Small intestine (tissue), 7 donors: ENCODE results near the gene GABARAP. TPM values are rescaled to one million over a fixed set of nuclear protein-coding genes. Genes with fewer than 3 reads are reported as not detected.

Experiments
- DNase-seq, 2 donors: peaks; one replicate each; pipeline versions ENCODE4 v3.0.0 to v3.0.0-alpha.2; 2013
- FAIRE-seq: peaks from 2 replicates; lab custom pipeline; 2012; peaks lifted over from hg19 to GRCh38; lab: Jason Lieb, UNC
- H3K27ac ChIP-seq, 3 donors: one replicate each; pipeline ENCODE4 v1.5.1; 2013; ENCODE audit warnings: low read length in 2 of 3, mild to moderate bottlenecking in 2 of 3, control low read depth in 1 of 3, inconsistent platforms in 1 of 3, low read depth in 1 of 3, moderate library complexity in 1 of 3
- H3K27me3 ChIP-seq, 3 donors: one replicate each; pipeline ENCODE4 v1.6.1; 2013; ENCODE audit warnings: low read length in 3 of 3, inconsistent platforms in 1 of 3; ENCODE audit not compliant: control insufficient read depth in 3 of 3, insufficient read depth in 3 of 3
- H3K36me3 ChIP-seq, 3 donors: one replicate each; pipeline ENCODE4 v1.6.1; 2013; ENCODE audit warnings: low read length in 3 of 3, inconsistent platforms in 1 of 3, low read depth in 1 of 3, mild to moderate bottlenecking in 1 of 3, moderate library complexity in 1 of 3; ENCODE audit not compliant: control insufficient read depth in 3 of 3, insufficient read depth in 2 of 3
- H3K4me1 ChIP-seq, 3 donors: one replicate each; pipeline ENCODE4 v1.6.1; 2013; ENCODE audit warnings: low read length in 2 of 3, inconsistent platforms in 1 of 3, low read depth in 1 of 3, mild to moderate bottlenecking in 1 of 3, moderate library complexity in 1 of 3; ENCODE audit not compliant: control insufficient read depth in 3 of 3, insufficient read depth in 2 of 3
- H3K4me3 ChIP-seq, 3 donors: one replicate each; pipeline ENCODE4 v1.5.1; 2013; ENCODE audit warnings: low read length in 3 of 3, control low read depth in 1 of 3, inconsistent platforms in 1 of 3, low read depth in 1 of 3, mild to moderate bottlenecking in 1 of 3, moderate library complexity in 1 of 3
- H3K9me3 ChIP-seq, 2 donors: one replicate each; pipeline ENCODE4 v1.6.1; 2013; ENCODE audit warnings: low read depth in 1 of 2, low read length in 1 of 2; ENCODE audit not compliant: control insufficient read depth in 2 of 2, insufficient read depth in 1 of 2
- WGBS, 3 donors: extraction: QIAGEN DNeasy Blood & Tissue Kit; methylation state at CpG; one replicate each; pipeline ENCODE4 v1.1.7; 2013; 5-methylcytosine and 5-hydroxymethylcytosine counted together
- polyA plus RNA-seq, 4 donors: library from polyadenylated mRNA; stranded (reverse) in 3 of 4; unstranded in 1 of 4; fragments of 200-250 nt in 3 of 4; fragments of 120-200 nt in 1 of 4; gene quantifications; one replicate each; pipeline versions ENCODE4 v1.2.1 to v1.2.3, GENCODE V29; 2013
- donor health status: healthy with polysubstance abuse.
- donor health status: control.
- donor health status: control.
- donor health status: Bipolar disorder and iron deficiency.
- donor health status: healthy.

GABARAP gene
- polyA plus RNA-seq, 4 donors = 541 to 1,100 (median 797) TPM

GRCh38 chr17:7215136-7215638, 27.1 kb downstream of the GABARAP start:
- DNase-seq (no peak), FAIRE-seq (no peak)
- H3K36me3 ChIP-seq = no peaks in the 10 kb centered on the region
- H3K27ac ChIP-seq = peak overlapping the region in 2 of 3 donors; percentile 35 to 69
- peaks cover 0 to 31% (median 7%) of the 10 kb centered on the region in 3 donors for H3K4me1 ChIP-seq
- peaks cover 0 to 49% (median 0%) of the 10 kb centered on the region in 3 donors for H3K27me3 ChIP-seq
- H3K9me3 ChIP-seq = no peaks in the 10 kb centered on the region
- WGBS, 3 donors = 25 to 36% (median 31%) methylated on average over 9 of the region's 9 CpGs
- peak overlapping the region in 1 of 3 donors; percentile 35 for H3K4me3 ChIP-seq

- no peak for FAIRE-seq
- peak overlapping the region in 2 of 3 donors; percentile 35 to 69 for H3K27ac ChIP-seq
- peaks cover 0 to 30% (median 7%) of the 10 kb centered on the region in 3 donors for H3K4me1 ChIP-seq
Observed at GRCh38 chr17:7214300-7215135, 27.7 kb downstream of the GABARAP start.

GRCh38 chr17:7213895-7214299, 28.4 kb downstream of the GABARAP start:
- peak overlapping the region in 2 of 3 donors; percentile 22 to 69 for H3K27ac ChIP-seq
- H3K4me1 ChIP-seq = peaks cover 0 to 24% (median 7%) of the 10 kb centered on the region in 3 donors
- peaks cover 0 to 60% (median 0%) of the 10 kb centered on the region in 3 donors for H3K27me3 ChIP-seq
- WGBS, 3 donors = 2% methylated on average over 15 of the region's 15 CpGs
- peak overlapping the region in 2 of 3 donors; percentile 31 to 35 for H3K4me3 ChIP-seq
- FAIRE-seq = no peak
- H3K36me3 ChIP-seq = no peaks in the 10 kb centered on the region
- H3K9me3 ChIP-seq = no peaks in the 10 kb centered on the region
- DNase-seq = peak; percentile 76 to 87

More at GRCh38 chr17:7214300-7215135, 27.7 kb downstream of the GABARAP start:
- peak; percentile 95 to 96 for DNase-seq
- H3K36me3 ChIP-seq = no peaks in the 10 kb centered on the region
- peaks cover 0 to 54% (median 0%) of the 10 kb centered on the region in 3 donors for H3K27me3 ChIP-seq
- peak overlapping the region; percentile 8 to 35 (median 31) for H3K4me3 ChIP-seq
- no peaks in the 10 kb centered on the region for H3K9me3 ChIP-seq
- WGBS, 3 donors = 0 to 1% (median 0%) methylated on average over 42 to 45 of the region's 45 CpGs

GRCh38 chr17:7211491-7212273, 30.6 kb downstream of the GABARAP start:
- 30 to 39% (median 30%) methylated on average over 23 to 37 of the region's 37 CpGs for WGBS, 3 donors
- Histone ChIP-seq H3K4me3 (no peak overlapping the region), H3K36me3 (no peaks in the 10 kb centered on the region), H3K27me3 (peaks cover 0 to 67% (median 0%) of the 10 kb centered on the region in 3 donors), H3K27ac (no peak overlapping the region), H3K9me3 (no peaks in the 10 kb centered on the region), H3K4me1 (peaks cover 0 to 14% (median 4%) of the 10 kb centered on the region in 3 donors)
- DNase-seq = no peak
- no peak for FAIRE-seq

- Histone ChIP-seq H3K36me3 (peaks cover 0 to under 1% (median 0%) of the 10 kb centered on the region in 3 donors), H3K27ac (no peak overlapping the region), H3K27me3 (peaks cover 0 to 66% (median 0%) of the 10 kb centered on the region in 3 donors), H3K9me3 (no peaks in the 10 kb centered on the region), H3K4me3 (no peak overlapping the region), H3K4me1 (peaks cover 0 to 15% (median 3%) of the 10 kb centered on the region in 3 donors)
- no peak for FAIRE-seq
- no peak for DNase-seq
- 80 to 85% (median 82%) methylated on average over 9 of the region's 9 CpGs for WGBS, 3 donors
Observed at GRCh38 chr17:7208754-7209460, 33.3 kb downstream of the GABARAP start.

GRCh38 chr17:7208027-7208571, 34.1 kb downstream of the GABARAP start:
- peaks cover 0 to 60% (median 0%) of the 10 kb centered on the region in 3 donors for H3K27me3 ChIP-seq
- no peak for DNase-seq
- H3K4me3 ChIP-seq = no peak overlapping the region
- no peak overlapping the region for H3K27ac ChIP-seq
- H3K9me3 ChIP-seq = no peaks in the 10 kb centered on the region
- peaks cover 0 to 12% (median 0%) of the 10 kb centered on the region in 3 donors for H3K4me1 ChIP-seq
- FAIRE-seq = no peak
- 59 to 64% (median 60%) methylated on average over 16 to 21 of the region's 21 CpGs for WGBS, 3 donors
- H3K36me3 ChIP-seq = peaks cover 0 to 8% (median 0%) of the 10 kb centered on the region in 3 donors

- no peak for FAIRE-seq
- H3K27ac ChIP-seq = no peak overlapping the region
- 79 to 93% (median 88%) methylated on average over 19 to 24 of the region's 24 CpGs for WGBS, 3 donors
Observed at GRCh38 chr17:7207120-7208001, 34.9 kb downstream of the GABARAP start.

More at GRCh38 chr17:7207120-7208001, 34.9 kb downstream of the GABARAP start:
- peaks cover 0 to 56% (median 0%) of the 10 kb centered on the region in 3 donors for H3K27me3 ChIP-seq
- DNase-seq = no peak
- no peaks in the 10 kb centered on the region for H3K9me3 ChIP-seq
- peaks cover 0 to 13% (median 0%) of the 10 kb centered on the region in 3 donors for H3K36me3 ChIP-seq
- no peak overlapping the region for H3K4me3 ChIP-seq
- H3K4me1 ChIP-seq = peaks cover 0 to 12% (median 0%) of the 10 kb centered on the region in 3 donors
